Activated T-cell treated with anti-CD3 and anti-CD28 coated beads, Interleukin-2, amount 50 U/mL, for 24 hours (primary cell): ENCODE measurements around the gene EFCAB8.
"Not testable (repeated sequence)": the region's sequence is repeated elsewhere in the genome, so short reads cannot be mapped to it uniquely, and the experiment has no call there.

ENCODE experiments used
- DNase-seq: peaks from one replicate; pipeline ENCODE4 v3.0.0-alpha.2; 2020
- H3K27ac Mint-ChIP-seq: 2 replicates; pipeline ENCODE4 v1.8.0; 2020; ENCODE audit warnings: mild to moderate bottlenecking, mixed read lengths
- H3K27me3 Mint-ChIP-seq: 2 replicates; pipeline ENCODE4 v1.8.0; 2020; ENCODE audit warnings: mixed read lengths
- H3K36me3 Mint-ChIP-seq: 2 replicates; pipeline ENCODE4 v1.8.0; 2020; ENCODE audit warnings: low read depth, mixed read lengths
- H3K4me1 Mint-ChIP-seq: 2 replicates; pipeline ENCODE4 v1.8.0; 2020; ENCODE audit warnings: low read depth, mixed read lengths
- H3K4me3 Mint-ChIP-seq: 2 replicates; pipeline ENCODE4 v1.8.0; 2020; ENCODE audit warnings: mild to moderate bottlenecking, moderate library complexity, mixed read lengths
- H3K9me3 Mint-ChIP-seq: 2 replicates; pipeline ENCODE4 v1.8.0; 2020; ENCODE audit warnings: mixed read lengths

The EFCAB8 gene

GRCh38 chr20:32861446-32861845, 2.7 kb downstream of the EFCAB8 start:
- peaks cover 3% of the 10 kb centered on the region for H3K4me1 Mint-ChIP-seq
- no peak for DNase-seq

GRCh38 chr20:32869562-32869961, 10.8 kb downstream of the EFCAB8 start:
- no peak for DNase-seq
- H3K4me3 Mint-ChIP-seq, result no peak overlapping the region
- H3K9me3 Mint-ChIP-seq, result no peaks in the 10 kb centered on the region
- no peaks in the 10 kb centered on the region for H3K27me3 Mint-ChIP-seq
- no peaks in the 10 kb centered on the region for H3K36me3 Mint-ChIP-seq
- no peak overlapping the region for H3K27ac Mint-ChIP-seq
- H3K4me1 Mint-ChIP-seq, result no peaks in the 10 kb centered on the region

More at GRCh38 chr20:32861446-32861845, 2.7 kb downstream of the EFCAB8 start:
- H3K9me3 Mint-ChIP-seq, result no peaks in the 10 kb centered on the region
- peaks cover 36% of the 10 kb centered on the region for H3K36me3 Mint-ChIP-seq
- no peak overlapping the region for H3K4me3 Mint-ChIP-seq
- no peak overlapping the region for H3K27ac Mint-ChIP-seq
- no peaks in the 10 kb centered on the region for H3K27me3 Mint-ChIP-seq

DNA sequence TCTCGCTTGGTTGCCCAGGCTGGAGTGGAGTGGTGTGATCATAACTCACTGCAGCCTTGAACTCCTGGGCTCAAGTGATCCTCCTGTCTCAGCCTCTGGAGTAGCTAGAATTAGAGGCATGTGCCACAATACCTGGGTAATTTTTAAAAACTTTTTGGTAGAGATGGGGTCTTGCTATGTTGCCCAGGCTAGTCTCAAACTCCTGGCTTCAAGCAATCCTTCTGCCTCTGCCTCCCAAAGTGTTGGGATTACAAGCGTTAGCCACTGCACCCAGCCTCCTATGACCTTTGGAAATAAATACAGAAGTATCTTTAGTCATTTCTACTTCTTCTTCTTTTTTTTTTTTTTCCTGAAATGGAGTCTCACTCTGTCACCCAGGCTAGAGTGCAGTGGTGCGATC, 11.8 kb downstream of the EFCAB8 start:
- DNase-seq, H3K4me3 Mint-ChIP-seq, H3K27ac Mint-ChIP-seq, H3K9me3 Mint-ChIP-seq, H3K4me1 Mint-ChIP-seq, H3K27me3 Mint-ChIP-seq, H3K36me3 Mint-ChIP-seq: not testable (repeated sequence)

- DNase-seq, result no peak
- no peak overlapping the region for H3K4me3 Mint-ChIP-seq
- H3K27ac Mint-ChIP-seq, result no peak overlapping the region
- peaks cover 4% of the 10 kb centered on the region for H3K36me3 Mint-ChIP-seq
- H3K27me3 Mint-ChIP-seq, result no peaks in the 10 kb centered on the region
- no peaks in the 10 kb centered on the region for H3K9me3 Mint-ChIP-seq
- H3K4me1 Mint-ChIP-seq, result no peaks in the 10 kb centered on the region
Observed at GRCh38 chr20:32870985-32871384, 12.3 kb downstream of the EFCAB8 start.

- DNase-seq, result no peak
- Mint-ChIP-seq H3K27ac (no peak overlapping the region), H3K4me3 (no peak overlapping the region), H3K27me3 (no peaks in the 10 kb centered on the region), H3K4me1 (no peaks in the 10 kb centered on the region), H3K36me3 (peaks cover 4% of the 10 kb centered on the region), H3K9me3 (no peaks in the 10 kb centered on the region)
Observed at GRCh38 chr20:32871627-32872160, 13.0 kb downstream of the EFCAB8 start.

- Mint-ChIP-seq H3K4me3 (no peak overlapping the region), H3K27me3 (no peaks in the 10 kb centered on the region), H3K9me3 (no peaks in the 10 kb centered on the region), H3K27ac (no peak overlapping the region), H3K4me1 (no peaks in the 10 kb centered on the region), H3K36me3 (peaks cover 4% of the 10 kb centered on the region)
- DNase-seq, result no peak
Observed at GRCh38 chr20:32872266-32872665, 13.5 kb downstream of the EFCAB8 start.

DNA sequence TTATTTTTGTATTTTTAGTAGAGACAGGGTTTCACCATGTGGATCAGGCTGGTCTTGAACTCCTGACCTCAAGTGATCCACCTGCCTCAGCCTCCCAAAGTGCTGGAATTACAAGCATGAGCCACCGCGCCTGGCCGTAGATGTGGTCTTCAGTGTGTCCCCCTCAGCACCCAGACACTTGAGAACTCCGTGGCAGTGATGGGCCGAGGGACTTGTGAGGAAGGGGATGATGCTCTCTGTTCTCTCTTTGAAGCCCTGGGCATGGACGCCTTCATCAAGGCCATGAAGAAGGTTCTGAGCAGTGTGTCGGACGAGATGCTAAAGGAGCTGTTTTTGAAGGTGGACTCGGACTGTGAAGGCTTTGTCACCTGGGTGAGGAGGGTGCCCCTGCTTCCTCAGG, 16.9 kb downstream of the EFCAB8 start:
- no peak overlapping the region for H3K4me3 Mint-ChIP-seq
- no peak for DNase-seq
- H3K9me3 Mint-ChIP-seq, result no peaks in the 10 kb centered on the region
- H3K27me3 Mint-ChIP-seq, result no peaks in the 10 kb centered on the region
- H3K36me3 Mint-ChIP-seq, result peaks cover 4% of the 10 kb centered on the region
- H3K27ac Mint-ChIP-seq, result peak overlapping the region; percentile 29
- no peaks in the 10 kb centered on the region for H3K4me1 Mint-ChIP-seq

DNA sequence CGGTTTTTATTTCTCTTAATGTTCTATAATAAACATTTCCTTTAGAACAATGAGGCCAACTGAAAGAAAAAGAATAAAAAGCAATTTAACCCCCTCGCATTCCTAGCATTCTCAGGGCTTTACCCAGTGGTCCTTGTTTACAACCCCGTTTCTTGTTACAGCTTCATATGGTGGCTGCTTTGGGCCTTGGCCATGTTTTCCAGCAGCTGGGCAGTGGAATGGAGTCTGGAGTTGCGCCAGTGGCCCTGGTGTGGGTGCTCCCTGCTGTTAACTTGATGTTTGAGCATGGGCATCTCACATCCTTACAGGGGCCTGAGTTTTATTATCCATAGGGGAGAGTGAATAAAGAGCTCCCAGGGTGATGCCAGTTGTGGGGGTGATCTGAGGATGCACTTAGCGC, 18.8 kb downstream of the EFCAB8 start:
- H3K4me1 Mint-ChIP-seq, result no peaks in the 10 kb centered on the region
- H3K4me3 Mint-ChIP-seq, result no peak overlapping the region
- H3K27ac Mint-ChIP-seq, result no peak overlapping the region
- DNase-seq, result no peak
- H3K9me3 Mint-ChIP-seq, result no peaks in the 10 kb centered on the region
- no peaks in the 10 kb centered on the region for H3K27me3 Mint-ChIP-seq
- H3K36me3 Mint-ChIP-seq, result peaks cover 4% of the 10 kb centered on the region

- Mint-ChIP-seq H3K27me3 (no peaks in the 10 kb centered on the region), H3K9me3 (no peaks in the 10 kb centered on the region), H3K27ac (no peak overlapping the region), H3K4me1 (no peaks in the 10 kb centered on the region), H3K4me3 (no peak overlapping the region), H3K36me3 (peaks cover 4% of the 10 kb centered on the region)
- DNase-seq, result no peak
Observed at GRCh38 chr20:32878820-32879219, 20.1 kb downstream of the EFCAB8 start.

- Mint-ChIP-seq H3K4me3 (no peak overlapping the region), H3K27me3 (no peaks in the 10 kb centered on the region), H3K9me3 (no peaks in the 10 kb centered on the region), H3K4me1 (no peaks in the 10 kb centered on the region), H3K36me3 (peaks cover 4% of the 10 kb centered on the region), H3K27ac (no peak overlapping the region)
- no peak for DNase-seq
Observed at GRCh38 chr20:32879538-32879937, 20.8 kb downstream of the EFCAB8 start.

- H3K9me3 Mint-ChIP-seq, result no peaks in the 10 kb centered on the region
- H3K36me3 Mint-ChIP-seq, result peaks cover 7% of the 10 kb centered on the region
- no peak overlapping the region for H3K4me3 Mint-ChIP-seq
- no peak overlapping the region for H3K27ac Mint-ChIP-seq
- H3K4me1 Mint-ChIP-seq, result no peaks in the 10 kb centered on the region
- DNase-seq, result no peak
- H3K27me3 Mint-ChIP-seq, result no peaks in the 10 kb centered on the region
Observed at GRCh38 chr20:32880635-32881034, 21.9 kb downstream of the EFCAB8 start.

- Mint-ChIP-seq H3K9me3 (no peaks in the 10 kb centered on the region), H3K27me3 (no peaks in the 10 kb centered on the region), H3K36me3 (peaks cover 6% of the 10 kb centered on the region), H3K27ac (no peak overlapping the region), H3K4me3 (no peak overlapping the region), H3K4me1 (no peaks in the 10 kb centered on the region)
- DNase-seq, result no peak
Observed at GRCh38 chr20:32883081-32883480, 24.4 kb downstream of the EFCAB8 start.

DNA sequence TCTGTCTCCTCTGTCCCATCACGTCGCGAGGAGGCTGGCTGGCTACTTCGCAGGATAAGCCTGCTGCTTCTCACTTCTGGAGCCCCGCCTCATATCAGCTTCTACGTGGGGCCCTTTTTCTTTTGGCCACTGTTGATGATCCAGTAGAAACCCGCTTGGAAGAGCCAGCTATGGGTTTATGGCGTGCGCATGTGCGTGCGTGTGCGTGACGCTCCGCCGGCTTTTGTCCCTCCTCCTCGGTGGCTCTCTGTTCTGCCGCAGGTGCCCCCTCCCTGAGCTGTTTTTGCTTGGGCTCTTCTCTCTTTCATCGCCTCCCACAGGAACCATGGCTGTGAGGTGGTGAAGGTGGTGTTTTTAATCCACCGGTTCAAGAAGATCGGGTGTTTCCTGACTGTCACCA, 26.5 kb downstream of the EFCAB8 start:
- no peaks in the 10 kb centered on the region for H3K27me3 Mint-ChIP-seq
- H3K27ac Mint-ChIP-seq, result no peak overlapping the region
- no peaks in the 10 kb centered on the region for H3K9me3 Mint-ChIP-seq
- H3K4me1 Mint-ChIP-seq, result no peaks in the 10 kb centered on the region
- H3K4me3 Mint-ChIP-seq, result no peak overlapping the region
- H3K36me3 Mint-ChIP-seq, result peaks cover 6% of the 10 kb centered on the region
- DNase-seq, result no peak

DNA sequence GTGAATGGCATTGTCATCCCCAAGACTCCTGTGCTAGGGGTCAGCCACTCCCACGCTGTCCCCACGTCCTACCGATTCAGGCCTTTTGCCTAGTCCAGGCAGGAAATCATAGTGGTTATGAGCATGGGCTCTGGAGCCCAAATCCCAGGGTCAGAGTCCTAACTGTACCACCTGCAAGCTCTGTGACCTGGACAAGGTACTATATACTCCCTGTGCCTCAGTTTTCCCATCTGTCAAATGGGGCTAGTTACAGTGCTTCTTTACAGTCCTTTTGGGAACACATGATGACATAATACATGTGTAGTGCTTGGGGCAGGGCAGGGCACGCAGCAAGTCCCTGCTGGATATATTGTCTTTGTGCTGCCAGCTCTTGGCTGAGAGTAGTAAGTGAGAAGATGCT, 27.2 kb downstream of the EFCAB8 start:
- Mint-ChIP-seq H3K4me3 (no peak overlapping the region), H3K9me3 (no peaks in the 10 kb centered on the region), H3K36me3 (peaks cover 6% of the 10 kb centered on the region), H3K4me1 (no peaks in the 10 kb centered on the region), H3K27me3 (no peaks in the 10 kb centered on the region), H3K27ac (no peak overlapping the region)
- DNase-seq, result no peak

DNA sequence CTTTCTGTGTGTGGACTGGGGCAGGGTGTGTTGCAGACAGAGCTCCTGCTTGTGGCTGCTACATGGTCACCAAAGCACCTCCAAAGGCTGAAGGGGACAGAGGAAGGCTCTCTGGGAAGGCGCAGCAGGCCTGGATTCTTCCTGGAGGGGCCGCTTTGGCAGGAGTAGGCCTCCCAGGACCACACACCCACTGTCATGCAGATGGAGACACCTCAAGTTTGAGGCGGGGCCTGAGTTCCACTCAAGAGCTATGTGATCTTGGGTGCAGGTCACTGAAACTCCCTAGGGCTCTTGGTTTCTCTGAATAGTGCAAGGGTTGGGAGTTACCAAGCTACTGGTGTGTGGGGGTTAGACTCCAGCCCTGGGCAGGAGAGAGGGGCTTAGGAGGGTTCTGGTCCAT, 27.9 kb downstream of the EFCAB8 start:
- Mint-ChIP-seq H3K27ac (no peak overlapping the region), H3K36me3 (peaks cover 6% of the 10 kb centered on the region), H3K27me3 (no peaks in the 10 kb centered on the region), H3K4me3 (no peak overlapping the region), H3K4me1 (no peaks in the 10 kb centered on the region), H3K9me3 (no peaks in the 10 kb centered on the region)
- DNase-seq, result no peak

GRCh38 chr20:32887492-32887891, 28.8 kb downstream of the EFCAB8 start:
- H3K27ac Mint-ChIP-seq, result no peak overlapping the region
- peaks cover 6% of the 10 kb centered on the region for H3K36me3 Mint-ChIP-seq
- H3K4me3 Mint-ChIP-seq, result no peak overlapping the region
- no peaks in the 10 kb centered on the region for H3K27me3 Mint-ChIP-seq
- H3K9me3 Mint-ChIP-seq, result no peaks in the 10 kb centered on the region
- no peak for DNase-seq
- H3K4me1 Mint-ChIP-seq, result no peaks in the 10 kb centered on the region
